PC-3 (cell line): ENCODE results near the gene EXOC4. TPM values are rescaled to one million over a fixed set of nuclear protein-coding genes. Genes with fewer than 3 reads are reported as not detected.

ENCODE experiments used
- ATAC-seq: fragments of 200-7000 bp; cut with Tn5 transposase; 2 replicates; pipeline ENCODE4 v1.9.1; 2020; ENCODE audit warnings: mild to moderate bottlenecking, moderate library complexity
- BruUV-seq: library from RNA; stranded (reverse); fragments of 400-500 nt; replicated peaks from 2 replicates; lab custom pipeline; 2021; lab: Mats Ljungman, UMichigan
- CTCF ChIA-PET: fragments of 300-600 bp; sonication (Branson Sonifier 250); formaldehyde crosslinking; loops from one replicate; lab custom pipeline; 2022; ENCODE audit warnings: antibody characterized with exemption; lab: Charles Lee
- POLR2A ChIA-PET: fragments of 300-600 bp; sonication (Branson Sonifier 250); formaldehyde crosslinking; loops from one replicate; lab custom pipeline; 2022; ENCODE audit warnings: antibody characterized with exemption; ENCODE audit not compliant: unreplicated experiment; lab: Charles Lee
- DNase-seq: peaks from one replicate; pipeline ENCODE4 v3.0.0-alpha.2; 2015
- H2AFZ ChIP-seq: fragments of 300-600 bp; sonication (generic); 2 replicates; pipeline ENCODE4 v1.6.0; 2016; ENCODE audit warnings: antibody characterized with exemption, low read length
- H3F3A ChIP-seq: fragments of 300-600 bp; sonication (generic); one replicate; pipeline ENCODE4 v1.6.0; 2017; ENCODE audit warnings: antibody characterized with exemption, low read length, control low read depth, mild to moderate bottlenecking; ENCODE audit not compliant: unreplicated experiment
- H3K27ac ChIP-seq: fragments of 300-600 bp; sonication (generic); 2 replicates; pipeline ENCODE4 v1.5.1; 2016; ENCODE audit warnings: mild to moderate bottlenecking, low read length
- H3K27me3 ChIP-seq: fragments of 300-600 bp; sonication (generic); 2 replicates; pipeline ENCODE4 v1.6.1; 2016; ENCODE audit warnings: low read length, mixed read lengths
- H3K36me3 ChIP-seq: fragments of 300-600 bp; sonication (generic); 2 replicates; pipeline ENCODE4 v1.6.1; 2016; ENCODE audit warnings: low read depth, mixed run types, low read length, mixed read lengths
- H3K4me1 ChIP-seq: fragments of 300-600 bp; sonication (generic); 2 replicates; pipeline ENCODE4 v1.5.1; 2016; ENCODE audit warnings: low read length; ENCODE audit not compliant: insufficient read depth
- H3K4me2 ChIP-seq: fragments of 300-600 bp; sonication (generic); 2 replicates; pipeline ENCODE4 v1.6.0; 2016; ENCODE audit warnings: low read length
- H3K4me3 ChIP-seq: fragments of 300-600 bp; sonication (generic); 2 replicates; pipeline ENCODE4 v1.5.1; 2016; ENCODE audit warnings: mild to moderate bottlenecking, low read length, mixed read lengths
- H3K79me2 ChIP-seq: fragments of 300-600 bp; sonication (generic); 2 replicates; pipeline ENCODE4 v1.6.1; 2017; ENCODE audit warnings: low read length, mixed read lengths
- H3K9ac ChIP-seq: fragments of 300-600 bp; sonication (generic); 2 replicates; pipeline ENCODE4 v1.6.0; 2016; ENCODE audit warnings: mild to moderate bottlenecking, low read length
- H3K9me2 ChIP-seq: fragments of 300-600 bp; sonication (generic); replicated peaks from 2 replicates; pipeline ENCODE4 v1.6.1; 2016; ENCODE audit warnings: mixed run types, low read length, mixed read lengths
- H3K9me3 ChIP-seq: fragments of 300-600 bp; sonication (generic); 2 replicates; pipeline ENCODE4 v1.6.1; 2016; ENCODE audit warnings: low read length, mixed read lengths
- H4K20me1 ChIP-seq: fragments of 300-600 bp; sonication (generic); 2 replicates; pipeline ENCODE4 v1.6.1; 2016; ENCODE audit warnings: low read length, mixed read lengths
- EZH2 ChIP-seq: fragments of 300-600 bp; sonication (generic); IDR thresholded peaks from one replicate; pipeline ENCODE4 v1.6.1; 2017; ENCODE audit warnings: antibody characterized with exemption, mild to moderate bottlenecking, low read length; ENCODE audit not compliant: unreplicated experiment
- EZH2phosphoT487 ChIP-seq: fragments of 300-600 bp; sonication (generic); IDR thresholded peaks from 2 replicates; pipeline ENCODE4 v1.6.1; 2018; ENCODE audit warnings: mild to moderate bottlenecking, antibody characterized with exemption, low read length, borderline replicate concordance
- intact Hi-C: fragments of 100-400 bp; cut with micrococcal nuclease; formaldehyde crosslinking; loops from 2 replicates; pipeline ENCODE4 v1.9.0; 2023
- total RNA-seq: library from RNA; depleted of rRNA; stranded (reverse); fragments of >200 nt; gene quantifications from 2 replicates; pipeline ENCODE4 v1.2.3, GENCODE V29; 2014
- TF ChIP-seq, protein P1 (sequence below): fragments of 300-600 bp; sonication (generic); conservative IDR thresholded peaks from 2 replicates; pipeline ENCODE4 v1.5.1; 2017; ENCODE audit warnings: antibody characterized with exemption, low read depth, mild to moderate bottlenecking, low read length

EXOC4 gene
- total RNA-seq, 1 experiment from 2014 or later = 43.5 TPM

DNA sequence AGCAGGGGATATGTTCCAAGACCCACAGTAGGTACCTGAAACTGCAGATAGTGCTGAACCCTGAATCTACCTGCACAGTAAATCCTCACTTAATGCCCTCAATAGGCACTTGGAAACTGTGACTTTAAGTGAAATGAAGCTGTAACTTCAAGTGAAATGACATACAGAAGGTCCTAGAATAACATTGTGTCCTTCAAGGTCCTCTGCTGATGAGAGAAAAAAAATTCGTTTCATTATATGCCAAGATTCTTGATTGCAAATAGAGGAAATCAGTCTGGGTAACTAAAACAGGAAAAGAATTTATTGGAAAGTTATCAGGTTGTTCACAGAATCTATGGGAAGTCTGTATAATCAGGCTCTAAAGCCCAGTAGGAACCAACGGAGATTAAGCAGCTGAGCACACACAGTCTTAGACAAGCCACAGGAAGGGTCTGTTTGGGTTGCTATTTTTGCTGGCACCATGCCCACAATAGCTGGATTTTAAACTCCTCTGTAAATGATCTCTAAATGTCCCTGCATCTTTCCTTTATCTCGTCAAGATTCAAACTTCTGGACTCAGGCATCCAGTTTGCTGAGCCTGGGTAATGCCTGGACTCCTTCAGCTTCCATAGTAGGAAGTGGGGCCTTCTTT is 57.5 kb downstream of the EXOC4 start:
- H3K4me2 ChIP-seq = no peak overlapping the region
- no peaks in the 10 kb centered on the region for H3K27me3 ChIP-seq
- POLR2A ChIA-PET = interaction anchor here (0.6 kb wide), 1 partner anchor 57 kb away, joined by 3 read pairs; no protein-coding TSS in a partner anchor
- H3K9me3 ChIP-seq = no peaks in the 10 kb centered on the region
- no peaks in the 10 kb centered on the region; the same call in 1 of the 2 replicates for H3K36me3 ChIP-seq
- no peaks in the 10 kb centered on the region for H4K20me1 ChIP-seq
- no peak overlapping the region for H3K4me3 ChIP-seq
- no peaks in the 10 kb centered on the region for H3F3A ChIP-seq
- no peaks in the 10 kb centered on the region for H3K4me1 ChIP-seq
- H3K79me2 ChIP-seq = no peaks in the 10 kb centered on the region
- BruUV-seq = no TSS peak
- intact Hi-C loops = no loop called here
- TF ChIP-seq EZH2phosphoT487 = no peak
- TF ChIP-seq EZH2 = no peak
- TF ChIP-seq, protein P1, sequence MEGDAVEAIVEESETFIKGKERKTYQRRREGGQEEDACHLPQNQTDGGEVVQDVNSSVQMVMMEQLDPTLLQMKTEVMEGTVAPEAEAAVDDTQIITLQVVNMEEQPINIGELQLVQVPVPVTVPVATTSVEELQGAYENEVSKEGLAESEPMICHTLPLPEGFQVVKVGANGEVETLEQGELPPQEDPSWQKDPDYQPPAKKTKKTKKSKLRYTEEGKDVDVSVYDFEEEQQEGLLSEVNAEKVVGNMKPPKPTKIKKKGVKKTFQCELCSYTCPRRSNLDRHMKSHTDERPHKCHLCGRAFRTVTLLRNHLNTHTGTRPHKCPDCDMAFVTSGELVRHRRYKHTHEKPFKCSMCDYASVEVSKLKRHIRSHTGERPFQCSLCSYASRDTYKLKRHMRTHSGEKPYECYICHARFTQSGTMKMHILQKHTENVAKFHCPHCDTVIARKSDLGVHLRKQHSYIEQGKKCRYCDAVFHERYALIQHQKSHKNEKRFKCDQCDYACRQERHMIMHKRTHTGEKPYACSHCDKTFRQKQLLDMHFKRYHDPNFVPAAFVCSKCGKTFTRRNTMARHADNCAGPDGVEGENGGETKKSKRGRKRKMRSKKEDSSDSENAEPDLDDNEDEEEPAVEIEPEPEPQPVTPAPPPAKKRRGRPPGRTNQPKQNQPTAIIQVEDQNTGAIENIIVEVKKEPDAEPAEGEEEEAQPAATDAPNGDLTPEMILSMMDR = no peak
- CTCF ChIA-PET = no interaction called here
- DNase-seq = no peak
- no peak overlapping the region for H3K27ac ChIP-seq
- no peak for ATAC-seq
- no peak overlapping the region for H2AFZ ChIP-seq
- no peak overlapping the region for H3K9ac ChIP-seq
- no peaks in the 10 kb centered on the region for H3K9me2 ChIP-seq

DNA sequence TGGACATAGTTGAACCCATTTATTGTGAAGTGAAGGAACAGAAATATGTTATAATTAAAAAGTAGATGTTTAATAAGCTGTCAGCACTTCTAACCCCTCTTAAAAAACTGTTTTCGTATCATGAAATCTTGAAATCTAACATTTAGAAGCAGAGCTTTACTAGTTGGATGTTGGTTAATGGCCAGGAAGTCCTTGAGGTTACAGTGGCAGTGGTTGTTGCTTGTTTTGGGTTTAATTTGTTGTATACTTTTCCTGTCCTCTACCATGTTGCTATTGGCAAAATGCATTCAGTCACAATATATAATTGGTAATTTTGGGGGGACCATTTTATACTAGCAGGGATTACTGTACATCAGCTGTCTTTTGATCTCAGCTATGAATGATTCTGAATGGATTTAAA is 60.7 kb downstream of the EXOC4 start:
- Histone ChIP-seq H3K36me3 (no peaks in the 10 kb centered on the region), H3K4me1 (no peaks in the 10 kb centered on the region), H3K9me3 (no peaks in the 10 kb centered on the region), H3K9me2 (no peaks in the 10 kb centered on the region), H3K27me3 (no peaks in the 10 kb centered on the region), H3K27ac (no peak overlapping the region), H2AFZ (no peak overlapping the region), H3K9ac (no peak overlapping the region), H3K4me3 (no peak overlapping the region), H3K4me2 (no peak overlapping the region), H3F3A (no peaks in the 10 kb centered on the region), H4K20me1 (no peaks in the 10 kb centered on the region), H3K79me2 (no peaks in the 10 kb centered on the region)
- DNase-seq (no peak), ATAC-seq (no peak)
- intact Hi-C loops = no loop called here
- POLR2A ChIA-PET = no interaction called here
- no peak for TF ChIP-seq EZH2phosphoT487
- TF ChIP-seq, protein P1 = no peak
- TF ChIP-seq EZH2 = no peak
- CTCF ChIA-PET = no interaction called here
- no TSS peak for BruUV-seq

DNA sequence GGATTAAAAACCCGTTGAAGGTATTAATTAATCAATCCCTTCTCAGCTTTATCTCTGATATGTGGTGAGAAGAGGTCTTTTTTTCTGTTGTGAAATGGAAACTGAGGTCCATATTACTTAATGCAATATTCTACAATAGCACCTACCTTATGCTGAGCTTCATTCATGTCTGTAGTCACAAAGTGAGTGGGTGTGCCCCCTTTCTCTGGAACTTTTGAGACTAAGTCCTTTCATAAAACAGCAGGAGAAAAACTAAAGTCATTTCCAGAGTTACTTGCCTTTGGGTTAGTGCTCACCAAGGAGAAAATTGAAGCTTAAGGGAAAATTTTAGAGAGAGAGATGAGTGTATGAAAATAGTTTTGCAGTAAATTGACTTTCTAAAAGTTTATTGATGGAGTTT is 61.2 kb downstream of the EXOC4 start:
- H4K20me1 ChIP-seq = no peaks in the 10 kb centered on the region
- no peaks in the 10 kb centered on the region for H3K9me2 ChIP-seq
- H3K36me3 ChIP-seq = no peaks in the 10 kb centered on the region
- DNase-seq (no peak), ATAC-seq (no peak)
- ChIA-PET CTCF (no interaction called here), POLR2A (no interaction called here)
- no peaks in the 10 kb centered on the region for H3K79me2 ChIP-seq
- no peaks in the 10 kb centered on the region for H3K4me1 ChIP-seq
- H3K4me3 ChIP-seq = no peak overlapping the region
- no peak overlapping the region for H3K9ac ChIP-seq
- H3F3A ChIP-seq = no peaks in the 10 kb centered on the region
- H3K27ac ChIP-seq = no peak overlapping the region
- BruUV-seq = no TSS peak
- no peaks in the 10 kb centered on the region for H3K27me3 ChIP-seq
- no peak overlapping the region for H3K4me2 ChIP-seq
- intact Hi-C loops = no loop called here
- H2AFZ ChIP-seq = no peak overlapping the region
- TF ChIP-seq EZH2phosphoT487 = no peak
- TF ChIP-seq, protein P1 = no peak
- no peak for TF ChIP-seq EZH2
- no peaks in the 10 kb centered on the region for H3K9me3 ChIP-seq
